ENCODE data around the gene BCCIP.

DNA sequence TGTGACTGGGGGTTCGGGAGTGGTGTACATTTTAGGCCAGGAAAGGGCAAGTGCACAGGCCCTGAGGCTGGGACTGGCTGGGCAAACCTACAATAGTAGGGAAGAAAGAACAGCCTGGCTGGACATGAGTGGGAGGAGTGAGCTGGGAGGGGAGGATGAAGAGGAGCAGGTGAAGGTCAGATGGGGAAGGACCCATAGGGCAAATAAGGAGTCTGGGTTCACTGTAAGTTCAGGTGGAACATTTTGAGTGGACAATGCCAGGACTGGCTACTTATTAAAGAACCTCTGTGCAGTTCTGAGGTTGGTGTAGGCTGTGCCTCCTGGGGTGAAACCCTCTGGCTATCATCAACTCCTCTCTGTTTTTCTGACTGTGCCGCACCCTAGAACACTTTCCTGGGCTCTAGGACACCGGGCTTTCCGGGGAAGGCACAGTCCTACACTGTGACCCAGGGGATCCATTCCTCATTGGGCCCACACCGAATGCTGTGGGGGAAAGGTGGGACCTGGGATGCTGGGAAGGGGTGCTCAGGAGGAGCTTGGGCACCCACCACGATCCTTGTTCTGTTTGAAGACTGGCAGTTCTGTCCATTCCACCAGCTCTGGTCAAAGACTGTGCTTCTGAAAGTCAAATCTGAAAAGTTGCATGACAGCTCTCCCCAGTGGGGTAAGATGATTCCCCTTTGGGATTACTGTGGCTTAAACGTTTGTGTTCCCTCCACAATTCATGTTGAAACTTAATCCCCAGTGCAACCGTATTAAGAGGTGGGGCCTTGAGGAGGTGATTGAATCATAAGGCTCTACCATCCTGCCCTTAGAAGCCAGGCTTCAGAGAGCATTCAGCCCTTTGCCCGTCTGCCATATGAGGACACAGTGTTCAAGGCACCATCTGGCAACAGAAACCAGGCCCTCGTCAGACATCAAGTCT lies 43.7 kb upstream of the BCCIP start:
- TF ChIP-seq CTCF (IDR thresholded peaks at IDR 0.05) (no peak), POLR2A (IDR thresholded peaks at IDR 0.05) (no peak), EP300 (IDR thresholded peaks at IDR 0.05) (no peak)
